Measurements from ENCODE around the gene SPATA18.

The SPATA18 gene

GRCh38 chr4:52079659-52080058, 28.6 kb downstream of the SPATA18 start:
- TF ChIP-seq GATA2 (IDR thresholded peaks at IDR 0.05; ENCODE audit: low read depth, low read length) (no peak), GATA3 (IDR thresholded peaks at IDR 0.05; ENCODE audit: low read depth, low read length) (no peak)

- TF ChIP-seq GATA3 (IDR thresholded peaks at IDR 0.05; ENCODE audit: low read depth, low read length) (no peak), GATA2 (IDR thresholded peaks at IDR 0.05; ENCODE audit: low read depth, low read length) (no peak)
These were observed 30.1 kb downstream of the SPATA18 start for GRCh38 chr4:52081216-52081615.

- TF ChIP-seq GATA2 (IDR thresholded peaks at IDR 0.05; ENCODE audit: low read depth, low read length), result no peak
These were observed 40.7 kb downstream of the SPATA18 start for GRCh38 chr4:52091801-52092200.

- no peak for TF ChIP-seq GATA3 (IDR thresholded peaks at IDR 0.05; ENCODE audit: low read depth, low read length)
- TF ChIP-seq GATA2 (IDR thresholded peaks at IDR 0.05; ENCODE audit: low read depth, low read length), result no peak
These were observed 42.4 kb downstream of the SPATA18 start for GRCh38 chr4:52093466-52093865.

- TF ChIP-seq GATA2 (IDR thresholded peaks at IDR 0.05; ENCODE audit: low read depth, low read length), result no peak
- no peak for TF ChIP-seq GATA3 (IDR thresholded peaks at IDR 0.05; ENCODE audit: low read depth, low read length)
These were observed 43.5 kb downstream of the SPATA18 start for GRCh38 chr4:52094376-52095145.

GRCh38 chr4:52095374-52095773, 44.3 kb downstream of the SPATA18 start:
- TF ChIP-seq GATA3 (IDR thresholded peaks at IDR 0.05; ENCODE audit: low read depth, low read length) (no peak), GATA2 (IDR thresholded peaks at IDR 0.05; ENCODE audit: low read depth, low read length) (no peak)

GRCh38 chr4:52096048-52096447, 44.9 kb downstream of the SPATA18 start:
- TF ChIP-seq GATA2 (IDR thresholded peaks at IDR 0.05; ENCODE audit: low read depth, low read length) (no peak), GATA3 (IDR thresholded peaks at IDR 0.05; ENCODE audit: low read depth, low read length) (no peak)

GRCh38 chr4:52098618-52099017, 47.5 kb downstream of the SPATA18 start:
- TF ChIP-seq GATA2 (IDR thresholded peaks at IDR 0.05; ENCODE audit: low read depth, low read length) (no peak), GATA3 (IDR thresholded peaks at IDR 0.05; ENCODE audit: low read depth, low read length) (no peak)

- TF ChIP-seq GATA2 (IDR thresholded peaks at IDR 0.05; ENCODE audit: low read depth, low read length), result no peak
- no peak for TF ChIP-seq GATA3 (IDR thresholded peaks at IDR 0.05; ENCODE audit: low read depth, low read length)
These were observed 48.9 kb downstream of the SPATA18 start for GRCh38 chr4:52099860-52100461.

GRCh38 chr4:52102587-52102986, 51.5 kb downstream of the SPATA18 start:
- TF ChIP-seq GATA2 (IDR thresholded peaks at IDR 0.05; ENCODE audit: low read depth, low read length) (no peak), GATA3 (IDR thresholded peaks at IDR 0.05; ENCODE audit: low read depth, low read length) (no peak)

- TF ChIP-seq GATA3 (IDR thresholded peaks at IDR 0.05; ENCODE audit: low read depth, low read length), result no peak
- no peak for TF ChIP-seq GATA2 (IDR thresholded peaks at IDR 0.05; ENCODE audit: low read depth, low read length)
These were observed 52.2 kb downstream of the SPATA18 start for GRCh38 chr4:52103319-52103718.

- TF ChIP-seq GATA2 (IDR thresholded peaks at IDR 0.05; ENCODE audit: low read depth, low read length), result no peak
These were observed 54.2 kb downstream of the SPATA18 start for GRCh38 chr4:52105276-52105675.

- no peak for TF ChIP-seq GATA2 (IDR thresholded peaks at IDR 0.05; ENCODE audit: low read depth, low read length)
- no peak for TF ChIP-seq GATA3 (IDR thresholded peaks at IDR 0.05; ENCODE audit: low read depth, low read length)
These were observed 55.1 kb downstream of the SPATA18 start for GRCh38 chr4:52106191-52106590.

GRCh38 chr4:52106660-52107059, 55.6 kb downstream of the SPATA18 start:
- no peak for TF ChIP-seq GATA2 (IDR thresholded peaks at IDR 0.05; ENCODE audit: low read depth, low read length)
- TF ChIP-seq GATA3 (IDR thresholded peaks at IDR 0.05; ENCODE audit: low read depth, low read length), result no peak

- no peak for TF ChIP-seq GATA3 (IDR thresholded peaks at IDR 0.05; ENCODE audit: low read depth, low read length)
- TF ChIP-seq GATA2 (IDR thresholded peaks at IDR 0.05; ENCODE audit: low read depth, low read length), result no peak
These were observed 56.2 kb downstream of the SPATA18 start for GRCh38 chr4:52107336-52107735.

Measured in SH-SY5Y (cell line).